ENCODE measurements around the gene MRM1.

GRCh38 chr17:36657390-36657762 lies 56.0 kb downstream of the MRM1 start:
- TF ChIP-seq, protein P1, sequence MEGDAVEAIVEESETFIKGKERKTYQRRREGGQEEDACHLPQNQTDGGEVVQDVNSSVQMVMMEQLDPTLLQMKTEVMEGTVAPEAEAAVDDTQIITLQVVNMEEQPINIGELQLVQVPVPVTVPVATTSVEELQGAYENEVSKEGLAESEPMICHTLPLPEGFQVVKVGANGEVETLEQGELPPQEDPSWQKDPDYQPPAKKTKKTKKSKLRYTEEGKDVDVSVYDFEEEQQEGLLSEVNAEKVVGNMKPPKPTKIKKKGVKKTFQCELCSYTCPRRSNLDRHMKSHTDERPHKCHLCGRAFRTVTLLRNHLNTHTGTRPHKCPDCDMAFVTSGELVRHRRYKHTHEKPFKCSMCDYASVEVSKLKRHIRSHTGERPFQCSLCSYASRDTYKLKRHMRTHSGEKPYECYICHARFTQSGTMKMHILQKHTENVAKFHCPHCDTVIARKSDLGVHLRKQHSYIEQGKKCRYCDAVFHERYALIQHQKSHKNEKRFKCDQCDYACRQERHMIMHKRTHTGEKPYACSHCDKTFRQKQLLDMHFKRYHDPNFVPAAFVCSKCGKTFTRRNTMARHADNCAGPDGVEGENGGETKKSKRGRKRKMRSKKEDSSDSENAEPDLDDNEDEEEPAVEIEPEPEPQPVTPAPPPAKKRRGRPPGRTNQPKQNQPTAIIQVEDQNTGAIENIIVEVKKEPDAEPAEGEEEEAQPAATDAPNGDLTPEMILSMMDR (IDR thresholded peaks at IDR 0.05) = no peak
- TF ChIP-seq POLR2AphosphoS5 (IDR thresholded peaks at IDR 0.05) (no peak), POLR2A (IDR thresholded peaks at IDR 0.05) (no peak)

Data from breast epithelium (tissue), 3 donors.